Raji (cell line): ENCODE results near the gene PLEKHO2.

Source experiments
- POLR2A ChIP-seq: IDR thresholded peaks from 2 replicates; pipeline ENCODE4 v1.6.1; 2011; ENCODE audit warnings: low read depth, low read length, control low read depth; ENCODE audit not compliant: insufficient read depth

PLEKHO2 gene

DNA sequence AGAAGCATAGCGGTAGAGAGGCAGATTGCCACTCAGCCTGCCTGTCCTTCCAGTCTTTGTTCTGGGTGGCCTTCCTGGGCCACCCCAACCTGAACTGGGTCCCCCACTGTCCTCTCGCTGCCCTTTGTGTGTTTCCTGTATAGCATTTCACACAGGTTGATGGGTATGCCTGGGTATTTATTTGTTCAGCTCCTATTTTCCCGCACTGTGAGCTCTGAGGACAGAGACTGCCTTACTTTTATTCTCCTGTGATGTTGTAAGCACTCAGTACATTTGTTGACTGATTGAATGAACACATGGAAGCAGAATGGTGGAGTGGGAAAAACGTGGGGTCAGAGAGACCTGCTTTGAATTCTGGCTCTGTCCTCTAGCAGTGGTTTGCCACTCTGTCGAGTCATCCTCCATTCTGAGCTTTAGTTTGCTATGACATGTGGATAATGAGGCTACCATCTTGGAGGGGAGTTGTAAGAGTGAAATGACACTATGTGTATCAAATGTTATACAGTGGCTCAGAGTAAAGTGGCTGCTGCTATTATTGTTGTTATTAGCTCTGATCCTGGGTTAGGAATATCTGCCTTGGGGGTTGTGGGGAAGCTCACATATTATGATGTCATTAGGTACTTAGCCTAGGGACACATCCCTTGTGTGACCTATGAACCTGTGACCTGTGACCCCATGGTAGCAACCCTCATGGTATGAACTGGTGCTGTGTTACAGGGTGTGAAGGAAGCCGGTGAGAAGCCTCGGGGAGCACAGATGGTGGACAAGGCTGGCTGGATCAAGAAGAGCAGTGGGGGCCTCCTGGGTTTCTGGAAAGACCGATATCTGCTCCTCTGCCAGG, 6.4 kb downstream of the PLEKHO2 start:
- no peak for TF ChIP-seq POLR2A

DNA sequence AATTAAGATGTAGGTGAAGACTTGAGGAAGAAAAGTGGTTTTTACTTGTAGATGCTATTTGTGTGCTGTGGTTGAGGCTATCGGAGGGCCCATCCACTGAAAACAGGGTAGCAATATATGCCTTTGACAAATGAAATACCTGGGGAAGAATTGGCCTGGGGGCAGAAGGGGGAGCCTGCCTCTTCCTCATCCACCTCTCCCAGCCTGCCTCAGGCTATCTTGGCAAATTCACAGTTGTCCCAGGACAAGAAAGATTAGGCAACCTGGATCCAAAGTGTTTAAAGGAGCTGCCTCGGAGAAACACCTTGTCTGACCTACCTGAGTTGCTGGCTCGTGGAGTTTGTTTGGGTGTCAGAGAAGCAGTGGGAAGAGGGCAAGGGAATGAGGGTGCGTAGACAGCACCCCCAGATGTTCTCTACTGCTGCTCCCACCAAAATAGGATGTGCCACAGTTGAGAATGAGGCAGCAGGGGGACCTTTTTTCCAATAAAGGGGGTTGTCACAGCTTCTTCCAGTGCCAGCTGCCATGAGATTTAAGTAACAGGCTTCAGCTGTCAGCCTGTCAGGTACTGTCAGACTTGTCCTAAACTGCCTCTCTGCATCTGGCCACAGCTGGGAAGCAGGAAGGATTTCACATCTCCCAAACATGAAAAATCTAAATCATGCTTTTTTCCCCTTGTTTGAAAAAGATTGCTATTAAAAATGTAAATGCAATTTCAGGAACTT, 9.2 kb downstream of the PLEKHO2 start:
- TF ChIP-seq POLR2A, result no peak

DNA sequence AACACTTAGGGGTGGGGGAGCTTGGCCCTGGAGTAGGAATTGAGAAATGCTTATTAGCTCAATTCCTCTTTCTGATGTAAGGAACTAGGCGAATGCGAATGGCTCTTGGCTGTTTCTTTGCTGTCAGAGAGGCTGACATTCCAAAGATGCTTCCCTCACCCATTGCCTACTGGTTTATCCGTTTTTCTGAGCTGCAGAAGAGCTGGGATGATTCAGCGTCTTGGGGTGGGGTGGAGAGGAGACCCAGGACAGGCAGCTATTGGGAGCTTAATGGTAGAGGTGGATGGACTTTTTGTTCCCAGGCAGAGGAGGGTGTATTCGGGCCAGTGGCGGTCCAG, 9.8 kb downstream of the PLEKHO2 start:
- TF ChIP-seq POLR2A, result no peak

DNA sequence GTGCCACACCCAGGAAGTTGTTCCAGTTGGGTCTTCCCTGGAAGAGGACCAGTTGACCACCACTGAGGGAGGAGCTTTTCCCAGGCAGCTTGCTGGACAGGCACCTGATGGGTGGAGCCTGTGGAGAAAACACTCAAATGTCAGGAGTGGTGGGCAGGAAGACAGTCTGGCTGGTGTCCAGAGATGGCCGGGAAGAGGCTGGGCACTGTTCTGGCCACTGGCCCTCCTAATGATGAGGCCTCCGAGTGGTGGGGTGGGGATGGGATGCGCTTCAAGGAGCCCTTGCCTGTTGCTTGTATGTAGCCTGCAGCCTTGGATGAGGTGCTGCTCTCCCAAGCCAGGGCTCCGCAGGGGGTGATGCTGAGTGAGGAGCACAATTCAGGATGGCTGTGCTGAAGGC, 12.3 kb downstream of the PLEKHO2 start:
- TF ChIP-seq POLR2A, result no peak

DNA sequence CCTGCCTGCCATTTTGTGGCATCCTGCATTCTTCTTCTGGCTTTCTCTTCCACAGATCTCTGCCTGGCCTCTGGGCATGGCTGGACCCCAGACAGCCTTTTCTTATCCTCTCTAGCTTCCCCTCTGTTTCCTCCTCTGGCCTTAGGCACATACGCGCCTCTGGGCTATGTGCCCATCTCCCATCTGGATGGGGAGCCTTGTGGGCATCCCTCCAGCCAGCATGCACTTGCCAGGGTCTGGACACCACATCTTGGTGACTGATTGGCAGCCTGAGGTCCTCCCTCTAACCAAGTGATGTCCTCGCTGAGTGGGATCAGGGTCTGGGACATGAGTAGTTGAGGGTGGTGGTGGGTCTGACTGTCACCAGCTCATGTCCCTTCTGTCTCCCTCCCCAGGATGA, 12.8 kb downstream of the PLEKHO2 start:
- TF ChIP-seq POLR2A, result no peak

DNA sequence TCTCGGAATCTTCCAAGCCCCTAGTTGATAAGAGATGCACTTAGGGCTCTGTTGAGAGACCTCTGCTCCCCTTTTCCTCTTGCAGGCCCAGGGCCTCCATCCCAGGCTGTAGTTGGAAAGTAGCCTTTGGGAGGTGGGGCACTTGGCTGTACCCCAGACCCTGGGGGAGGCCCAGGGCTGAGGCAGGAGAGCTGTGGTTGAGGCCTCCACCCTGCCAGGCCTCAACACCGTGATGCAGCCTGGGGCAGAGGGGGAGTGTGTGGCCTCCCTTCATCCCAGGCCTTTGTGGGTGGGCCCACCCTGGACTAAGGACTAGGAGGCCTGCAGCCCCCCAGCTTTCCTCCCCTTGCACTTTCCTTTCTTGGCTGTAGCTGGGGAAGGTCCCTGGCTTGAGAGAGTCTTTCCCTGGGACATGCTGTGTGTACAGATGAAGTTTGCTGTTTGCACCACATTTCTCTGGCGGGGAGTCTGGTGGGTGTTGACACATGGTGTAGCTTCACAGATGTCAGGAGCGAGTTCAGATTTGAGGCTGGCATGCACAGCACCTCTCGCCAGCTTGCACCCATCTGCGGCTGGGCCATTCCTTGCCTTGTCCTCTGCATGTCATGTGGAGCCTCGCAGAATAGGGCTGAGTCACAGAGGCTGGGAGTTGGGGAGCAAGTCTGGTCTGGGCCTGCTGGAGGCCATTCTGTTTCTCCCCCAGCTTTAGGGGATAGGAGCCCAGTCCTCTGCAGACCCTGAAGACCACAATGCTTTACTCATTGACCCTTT, 13.7 kb downstream of the PLEKHO2 start:
- TF ChIP-seq POLR2A, result no peak

DNA sequence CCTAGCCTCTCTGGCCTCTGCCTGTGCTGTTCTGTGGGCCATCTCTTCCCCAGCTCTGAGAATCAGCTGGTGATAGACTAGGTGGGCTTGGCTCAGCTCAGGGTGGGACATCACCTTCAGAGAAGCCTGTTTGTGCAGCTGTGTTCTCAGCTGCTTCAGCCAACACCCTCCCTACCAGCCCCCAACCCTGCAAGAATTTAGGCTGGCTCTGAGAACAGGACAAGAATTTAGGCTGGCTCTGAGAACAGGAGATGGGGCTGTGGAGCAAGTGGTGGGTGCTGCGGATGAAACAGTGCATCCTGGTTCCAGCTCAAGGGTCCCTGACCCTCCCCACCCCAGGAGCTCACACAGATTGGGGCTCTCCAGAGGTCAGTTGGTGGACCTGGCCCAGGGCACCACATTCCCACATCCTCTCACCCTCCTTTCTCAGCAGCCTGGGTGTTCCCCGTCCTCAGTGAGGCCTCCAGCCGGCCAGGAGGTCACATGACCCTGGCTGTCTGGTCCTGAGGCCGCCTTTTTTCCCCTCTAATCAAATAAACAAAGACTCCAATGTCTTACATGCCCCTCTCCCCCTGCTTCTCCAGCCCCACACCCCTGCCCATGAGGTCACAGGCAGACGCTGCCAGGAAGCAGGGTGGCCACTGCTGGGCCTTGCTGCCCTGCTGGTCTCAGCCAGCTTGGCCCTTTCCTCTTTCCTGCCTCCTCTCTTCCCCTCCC, 14.9 kb downstream of the PLEKHO2 start:
- TF ChIP-seq POLR2A, result no peak

DNA sequence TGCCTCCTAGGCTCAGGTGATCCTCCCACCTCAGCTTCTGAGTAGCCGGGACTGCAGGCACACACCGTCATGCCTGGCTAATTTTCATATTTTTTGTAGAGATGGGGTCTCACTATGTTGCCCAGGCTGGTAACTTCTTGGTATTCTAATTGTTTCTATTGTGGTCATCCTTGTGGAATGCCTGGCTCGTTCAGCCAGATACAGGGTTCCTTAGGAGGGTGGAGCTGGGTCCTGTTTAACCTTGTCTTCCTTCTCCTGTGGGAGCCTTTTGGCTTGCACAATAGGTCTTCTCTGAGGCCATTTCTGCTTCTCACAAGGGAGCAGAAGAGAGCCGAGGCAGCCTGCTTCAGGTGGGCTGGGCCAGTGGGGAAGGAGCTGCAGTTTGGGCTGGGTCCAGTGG, 15.7 kb downstream of the PLEKHO2 start:
- TF ChIP-seq POLR2A, result no peak

DNA sequence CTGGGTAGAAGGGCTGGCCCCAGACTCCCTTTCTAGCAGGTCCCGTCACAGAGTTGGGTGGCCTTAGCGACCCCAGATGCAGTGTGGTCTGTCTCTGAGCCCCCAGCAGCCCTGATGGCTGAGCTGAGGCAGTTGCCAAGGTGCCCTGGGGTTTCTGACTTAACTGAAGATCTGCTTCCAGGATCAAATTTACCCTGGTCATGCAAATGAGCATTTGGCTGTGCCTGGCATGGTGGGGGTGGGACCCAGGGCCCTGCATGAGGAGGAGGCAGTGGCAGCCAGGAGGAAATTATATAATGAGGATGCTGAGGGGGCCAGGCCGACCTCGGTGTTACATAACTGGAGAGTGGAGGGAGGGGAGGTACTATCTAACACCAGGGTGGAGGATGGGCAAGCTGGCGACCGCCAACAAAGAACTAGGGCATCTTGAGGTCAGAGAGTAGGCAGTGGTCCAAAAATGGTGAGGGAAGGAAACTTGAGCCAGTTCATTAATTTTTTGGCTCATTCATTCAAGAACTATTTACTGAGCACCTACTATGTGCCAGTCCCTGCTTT, 16.4 kb downstream of the PLEKHO2 start:
- TF ChIP-seq POLR2A, result 0 out of 2 replicates have a peak, but pooled peaks have one; percentile 19

DNA sequence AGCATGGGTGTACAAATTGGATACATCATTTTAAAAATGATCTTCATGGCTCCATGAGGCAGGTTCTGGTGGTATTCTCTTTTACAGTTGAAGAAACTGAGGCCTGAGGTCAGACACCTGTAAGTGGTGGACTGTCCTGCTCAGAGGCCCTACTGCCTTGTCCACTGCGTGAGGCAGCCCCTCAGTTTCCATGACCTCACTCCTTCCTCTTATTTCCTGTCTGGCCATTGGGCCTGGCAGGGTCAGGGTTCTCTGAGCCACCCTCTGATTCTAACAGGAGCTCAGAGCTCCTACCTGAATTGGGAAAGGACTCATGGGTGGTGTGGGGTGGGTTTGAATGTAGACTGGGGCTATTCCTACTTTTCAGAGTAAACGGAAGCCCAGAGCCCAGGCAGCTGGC, 17.5 kb downstream of the PLEKHO2 start:
- TF ChIP-seq POLR2A, result no peak

DNA sequence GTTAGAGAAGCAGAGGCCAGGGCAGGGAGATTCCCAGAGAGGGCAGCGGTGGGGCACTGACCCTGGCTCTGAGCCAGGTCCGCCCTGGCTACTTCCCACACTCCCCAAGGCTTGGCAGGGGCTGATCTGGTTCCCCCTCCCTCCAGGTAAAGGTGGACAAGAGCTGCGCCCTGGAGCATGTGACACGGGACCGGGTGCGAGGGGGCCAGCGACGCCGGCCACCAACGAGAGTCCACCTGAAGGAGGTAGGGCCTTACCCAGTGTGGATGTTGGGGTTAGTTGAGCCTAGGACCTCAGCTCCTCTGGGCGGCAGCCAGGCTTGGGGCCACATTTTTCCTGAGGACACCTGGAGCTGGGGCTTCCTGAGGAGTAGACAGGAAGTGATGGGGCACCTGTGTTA, 19.6 kb downstream of the PLEKHO2 start:
- no peak for TF ChIP-seq POLR2A

DNA sequence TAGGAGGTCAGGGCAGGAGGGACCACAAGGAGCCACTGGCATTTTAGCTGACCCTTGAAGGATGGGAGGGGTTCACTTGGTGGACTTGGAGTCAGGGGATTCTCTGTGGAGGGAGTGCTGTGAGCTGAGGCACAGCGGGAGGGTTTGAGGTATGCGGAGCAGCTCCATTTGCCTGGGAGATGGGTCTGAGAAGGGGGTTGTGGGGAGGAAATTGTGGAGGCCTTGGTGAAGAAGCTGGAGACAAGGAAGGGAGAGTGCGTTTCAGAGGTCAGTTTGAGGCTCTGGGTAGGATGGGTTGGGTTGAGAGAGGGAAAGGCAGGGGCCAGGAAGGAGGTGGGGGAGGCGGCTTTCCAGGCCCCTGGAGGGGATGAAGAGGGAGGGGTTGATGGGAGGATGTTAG, 20.2 kb downstream of the PLEKHO2 start:
- no peak for TF ChIP-seq POLR2A

DNA sequence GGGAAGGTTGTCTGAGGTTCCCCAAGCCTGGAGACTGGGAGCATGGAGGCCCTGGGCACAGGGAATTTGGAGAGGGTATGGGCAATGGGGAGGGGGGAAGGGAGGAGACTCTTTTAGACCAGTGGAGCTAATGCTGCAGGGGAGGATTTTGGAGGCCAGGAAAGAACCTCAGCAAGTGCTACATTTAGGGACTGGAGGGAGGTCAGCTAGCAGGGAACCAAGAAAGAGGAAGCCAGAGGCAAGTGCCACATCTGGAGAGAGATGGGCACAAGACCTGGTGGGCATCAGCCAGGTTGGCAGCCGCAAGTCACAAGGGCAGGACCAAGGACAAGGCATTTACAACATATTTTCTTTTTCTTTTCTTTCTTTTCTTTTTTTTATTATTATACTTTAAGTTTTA, 20.7 kb downstream of the PLEKHO2 start:
- no peak for TF ChIP-seq POLR2A

DNA sequence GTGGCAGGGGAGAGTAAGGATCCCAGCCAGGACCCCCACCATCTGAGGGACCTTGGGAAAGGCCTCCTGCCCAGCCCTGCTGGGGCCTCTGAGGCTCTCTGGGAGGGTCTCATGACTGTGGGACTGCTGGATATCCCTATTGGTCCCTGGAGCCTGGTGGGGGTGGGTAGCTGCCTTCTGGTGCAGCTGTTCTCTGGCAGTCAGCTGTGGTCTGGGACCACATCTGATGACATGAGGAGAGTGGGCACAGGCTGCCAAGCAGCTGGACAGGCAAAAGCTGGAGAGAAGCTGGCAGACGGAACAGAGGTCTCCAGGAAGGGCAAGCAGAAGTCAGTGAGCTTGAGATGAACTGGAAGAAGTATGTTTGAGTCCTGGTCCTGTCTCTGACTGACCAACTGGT, 22.4 kb downstream of the PLEKHO2 start:
- TF ChIP-seq POLR2A, result no peak
